DMS79 treated with DMSO at 0.1 percent for 48 hours (cell line): ENCODE data around the gene KAT6B.
A peak's percentile ranks its signal among the peaks of the same experiment; 100 is the strongest.

ENCODE experiments used
- DNase-seq: peaks from one replicate; lab custom pipeline; 2025; lab: John Stamatoyannopoulos, UW

Gene KAT6B

DNA sequence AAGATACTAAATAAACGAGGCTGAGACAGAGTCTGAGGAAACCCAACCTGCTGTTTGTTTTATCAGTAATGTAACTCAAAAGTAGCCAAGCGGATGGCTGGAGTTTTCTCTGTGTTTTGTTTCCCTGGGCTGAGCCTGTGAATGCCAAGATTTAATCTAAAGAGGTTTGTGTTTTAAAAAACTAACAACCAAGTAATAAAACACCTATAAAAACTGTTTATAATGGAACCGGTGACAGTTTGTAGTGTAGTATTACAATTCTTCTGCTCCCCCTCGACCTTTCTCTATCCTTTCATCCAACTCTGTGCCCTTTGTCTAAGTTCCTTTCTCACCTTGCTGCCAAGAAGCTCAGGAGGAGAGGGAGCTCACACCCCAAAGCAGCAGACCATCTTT lies 2.6 kb upstream of the KAT6B start:
- DNase-seq: no peak

DNA sequence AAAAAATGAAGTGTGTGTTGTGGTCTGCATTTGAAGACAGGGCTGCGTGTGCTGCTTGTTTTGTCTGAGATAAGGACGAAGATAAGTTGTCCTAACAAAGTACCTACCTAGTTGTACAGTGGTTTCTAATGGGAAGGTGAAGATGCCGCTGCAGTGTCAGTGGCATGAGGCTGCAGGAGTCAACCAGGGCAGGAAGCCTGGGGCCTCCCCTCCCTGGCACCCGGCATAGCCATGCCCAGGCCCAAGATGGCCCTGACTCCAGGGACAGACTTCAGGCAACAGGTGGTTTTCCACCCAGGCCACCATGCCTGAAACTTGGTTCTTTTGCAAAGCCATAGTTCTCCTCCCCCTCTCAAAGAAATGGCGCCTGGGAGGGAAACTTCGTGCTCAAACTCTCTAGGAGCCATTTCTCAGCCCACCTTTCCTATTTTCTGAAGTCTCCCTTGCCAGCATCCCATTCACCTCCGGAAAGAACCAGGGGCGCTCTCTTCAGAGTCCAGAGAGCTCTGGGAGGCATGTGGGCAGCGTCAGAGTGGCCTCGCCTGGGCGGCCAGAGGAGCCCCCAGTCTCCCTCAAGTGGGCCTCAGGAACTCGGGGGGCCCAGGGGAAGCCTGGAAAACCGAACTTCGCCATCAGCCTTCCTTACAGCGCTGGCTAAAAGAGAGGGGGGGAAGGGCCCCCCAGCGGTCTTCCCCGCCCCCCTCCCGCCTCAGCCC lies 2.1 kb upstream of the KAT6B start:
- DNase-seq: no peak

DNA sequence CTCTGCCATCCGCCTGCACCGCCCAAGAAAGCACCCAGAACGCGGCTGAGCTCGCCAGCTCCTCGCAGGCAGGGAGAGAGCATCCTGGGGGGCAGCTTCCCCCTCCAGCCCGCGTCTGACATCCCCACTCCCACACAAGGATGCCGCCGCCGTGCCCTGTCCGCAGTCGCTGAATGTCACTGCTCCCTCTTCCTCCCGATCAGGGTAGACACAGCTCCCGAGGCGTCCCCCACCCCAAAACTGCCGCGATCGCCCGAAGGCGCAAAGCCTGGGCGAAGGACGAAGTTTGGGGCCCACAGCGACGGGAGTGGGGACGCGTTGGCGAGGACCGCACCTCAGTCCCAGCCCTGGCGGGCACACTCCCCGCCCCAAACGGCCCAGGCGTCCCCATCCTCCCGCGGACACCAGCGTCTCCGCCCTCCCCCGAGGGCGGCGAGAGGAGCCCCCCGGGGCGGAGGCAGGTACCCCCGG lies 1.5 kb upstream of the KAT6B start:
- DNase-seq: no peak

DNA sequence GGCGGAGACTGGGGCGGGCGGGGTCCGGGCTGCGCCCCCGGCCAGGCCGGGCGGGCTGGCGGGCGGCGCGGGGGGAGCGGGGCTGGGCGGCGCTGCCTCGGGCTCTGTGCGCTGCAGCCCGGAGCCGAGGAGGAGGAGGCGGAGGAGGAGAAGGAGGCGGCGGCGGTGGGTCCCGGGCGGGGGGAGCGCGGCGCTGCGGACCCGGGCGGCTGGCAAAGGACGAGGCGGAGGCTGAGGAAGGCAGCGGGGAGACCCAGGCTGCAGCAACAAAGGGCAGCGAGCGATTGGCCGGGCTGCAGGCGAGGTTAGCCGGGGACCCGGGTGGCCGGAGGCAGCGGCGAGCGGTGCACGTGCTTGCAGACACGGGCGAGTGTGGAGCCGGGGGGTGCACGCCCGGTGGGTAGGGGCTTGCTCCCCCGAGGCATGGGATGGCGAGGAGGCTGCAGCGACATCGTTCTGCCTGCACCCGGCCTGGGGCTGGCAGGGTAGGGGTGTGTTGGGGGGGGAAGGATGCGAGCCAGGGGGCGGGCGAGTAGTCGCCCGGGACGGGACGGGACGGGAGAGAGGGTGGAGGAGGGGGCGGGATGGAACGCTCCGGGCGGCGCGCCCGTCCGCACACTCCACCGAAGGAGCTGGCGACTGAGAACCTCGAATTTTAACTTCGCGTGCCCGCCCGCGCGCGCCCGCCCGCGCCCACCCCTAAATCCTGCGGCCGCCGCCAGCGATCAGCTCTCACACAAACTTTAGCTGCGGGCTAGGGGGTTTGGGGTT lies 844 bp upstream of the KAT6B start:
- no peak for DNase-seq

DNA sequence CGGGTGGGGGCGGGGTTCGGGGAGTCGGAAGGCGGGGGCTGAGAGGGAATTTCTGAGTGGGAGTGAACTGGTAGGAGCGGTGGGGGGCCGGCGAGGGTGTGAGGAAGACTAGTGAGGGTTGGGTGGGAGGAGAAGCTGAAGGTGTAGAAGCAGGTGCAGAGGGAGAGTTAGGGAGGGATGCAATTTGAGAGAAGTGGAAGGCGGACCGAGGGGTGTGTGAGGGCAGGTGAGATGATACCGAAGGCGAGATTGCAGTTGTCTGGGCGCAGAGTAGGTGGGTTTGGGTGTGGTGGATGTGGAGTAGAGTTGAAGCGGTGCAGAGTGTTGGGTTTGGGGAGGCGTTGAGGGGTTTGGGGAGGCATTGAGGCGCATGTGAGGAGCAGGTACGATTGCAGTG lies 643 bp downstream of the KAT6B start:
- DNase-seq: peak; percentile 53

DNA sequence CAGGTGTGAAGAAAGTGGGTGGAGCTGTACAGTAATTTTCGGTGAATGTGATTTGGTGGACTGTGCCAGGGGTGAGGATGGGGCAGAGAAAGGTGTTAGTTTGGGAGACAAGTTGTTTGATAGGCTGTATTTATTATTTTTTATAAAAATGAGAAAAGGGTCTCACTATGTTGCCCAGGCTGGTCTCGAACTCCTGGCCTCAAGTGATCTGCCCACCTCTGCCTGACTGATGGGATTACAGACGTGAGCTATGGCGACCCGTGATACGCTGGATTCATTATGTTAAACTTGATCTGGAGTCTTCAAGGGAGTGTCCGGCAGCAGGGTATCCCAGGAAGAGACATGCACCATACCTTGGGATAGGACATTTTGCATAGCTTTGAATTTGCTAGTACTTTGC lies 1.3 kb downstream of the KAT6B start:
- no peak for DNase-seq

DNA sequence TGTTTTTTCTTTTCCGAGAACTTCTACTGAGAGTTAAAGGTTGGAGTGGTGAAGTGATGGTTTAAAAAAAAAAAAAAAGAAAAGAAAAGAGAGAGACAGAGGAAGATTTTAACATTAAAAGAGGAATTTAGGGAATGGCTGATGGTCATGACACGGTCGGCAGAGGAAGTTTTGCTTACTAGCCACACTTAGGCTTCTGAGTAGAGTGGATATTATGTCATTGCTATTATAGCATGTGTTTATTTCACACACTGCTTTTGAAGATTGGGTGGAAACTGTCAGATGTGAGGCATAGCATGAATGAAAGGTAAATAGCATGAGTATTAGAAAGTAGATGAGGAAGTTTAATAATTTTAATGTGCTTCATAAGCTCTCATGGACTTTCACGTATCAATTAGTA lies 2.5 kb downstream of the KAT6B start:
- no peak for DNase-seq

DNA sequence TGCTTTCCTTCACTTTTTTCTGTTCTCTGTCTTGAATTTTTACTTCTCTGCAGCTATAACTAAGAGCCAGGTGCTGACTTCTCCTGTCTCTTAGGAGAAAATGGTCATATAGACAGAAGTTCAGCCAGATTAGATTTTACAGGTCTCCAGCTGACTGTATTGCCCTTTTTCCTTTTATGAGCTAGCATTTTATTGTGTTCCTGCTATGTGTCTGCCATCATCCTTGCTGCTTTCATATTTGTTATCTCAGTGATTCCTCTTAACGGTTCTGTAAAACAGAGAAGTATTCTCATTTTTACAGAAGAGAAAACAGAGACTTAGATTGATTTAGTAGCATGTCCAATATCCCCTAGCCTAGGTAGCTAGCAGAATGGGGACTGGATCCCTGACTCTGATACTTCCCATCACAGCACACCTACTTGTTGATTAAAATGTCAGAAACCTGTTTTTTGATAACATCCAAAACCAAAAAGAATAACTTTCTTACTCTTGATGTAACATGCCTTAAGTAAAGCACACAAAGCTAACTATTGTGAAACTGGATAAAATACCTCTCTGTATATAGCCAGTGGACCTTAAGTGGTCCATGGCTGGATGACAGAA lies 5.2 kb downstream of the KAT6B start:
- DNase-seq: no peak

DNA sequence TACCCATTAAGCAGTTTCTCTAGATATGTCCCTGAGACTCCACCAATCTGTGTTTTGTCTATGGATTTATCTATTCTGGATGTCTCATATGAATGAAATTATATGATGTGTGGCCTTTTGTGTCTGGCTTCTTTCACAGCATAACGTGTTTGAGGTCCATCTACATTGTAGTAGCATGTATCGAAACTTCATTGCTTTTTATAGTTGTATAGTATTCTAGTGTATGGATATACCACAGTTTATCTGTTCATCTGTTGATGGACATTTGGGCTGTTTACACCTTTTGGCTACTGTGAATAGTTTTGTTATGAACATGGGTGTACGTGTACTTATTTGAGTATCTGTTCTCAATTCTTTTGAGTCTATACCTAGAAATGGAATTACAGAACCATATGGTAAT lies 9.6 kb downstream of the KAT6B start:
- no peak for DNase-seq

DNA sequence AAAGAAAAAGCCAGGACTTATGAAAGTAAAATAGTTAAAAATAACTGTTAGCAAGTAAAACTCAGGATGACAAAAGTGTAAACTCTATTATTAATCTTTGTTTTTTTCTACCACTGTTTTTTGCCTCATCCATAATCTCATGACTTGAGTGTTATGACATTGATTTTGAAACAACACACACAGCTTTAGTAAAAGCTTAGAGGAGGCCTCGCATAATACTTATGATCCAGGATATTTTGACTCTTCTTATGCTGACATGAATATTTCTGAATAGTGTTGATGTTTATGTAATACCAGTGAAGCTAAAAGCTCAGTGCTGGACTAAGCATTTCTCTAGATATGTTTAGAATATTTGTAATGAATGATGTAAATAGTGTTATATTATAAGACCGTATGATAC lies 10.5 kb downstream of the KAT6B start:
- no peak for DNase-seq

DNA sequence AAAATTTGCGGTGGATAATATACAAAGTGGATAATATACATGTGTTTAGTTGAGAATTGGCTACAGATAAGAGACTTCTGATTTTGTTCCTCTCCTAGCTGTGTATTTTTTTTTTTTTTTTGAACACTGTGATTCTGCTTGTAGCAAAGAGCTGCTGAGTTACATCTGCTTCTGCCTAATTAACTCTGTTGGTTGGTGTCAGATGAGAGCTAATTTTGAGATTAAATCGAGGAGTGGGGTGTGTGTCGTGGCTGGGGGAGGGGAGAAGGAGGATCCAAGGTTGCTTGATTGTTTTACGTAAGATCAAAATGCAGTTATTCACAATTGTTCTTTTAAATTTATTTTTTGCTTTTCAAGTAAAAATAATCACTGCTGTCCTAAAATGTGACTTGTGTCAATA lies 11.3 kb downstream of the KAT6B start:
- no peak for DNase-seq

DNA sequence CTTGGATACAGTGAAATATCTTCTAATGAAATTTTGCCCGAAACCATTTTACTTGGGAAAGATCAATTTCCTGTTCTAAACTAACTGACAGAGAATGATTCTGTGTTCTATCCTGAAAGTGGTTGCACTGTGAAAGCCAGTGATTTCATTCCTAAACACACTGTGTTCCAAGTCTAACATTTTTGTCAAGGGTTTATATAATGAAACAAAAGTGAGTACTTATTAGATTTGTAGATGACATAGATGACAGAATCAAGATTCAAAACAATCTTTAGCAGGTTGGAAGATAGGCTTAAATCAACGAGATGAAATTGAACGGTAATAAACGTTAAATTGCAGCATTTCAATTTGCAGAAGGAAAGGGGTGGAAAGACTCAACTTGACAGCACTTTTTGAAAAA lies 13.3 kb downstream of the KAT6B start:
- no peak for DNase-seq

DNA sequence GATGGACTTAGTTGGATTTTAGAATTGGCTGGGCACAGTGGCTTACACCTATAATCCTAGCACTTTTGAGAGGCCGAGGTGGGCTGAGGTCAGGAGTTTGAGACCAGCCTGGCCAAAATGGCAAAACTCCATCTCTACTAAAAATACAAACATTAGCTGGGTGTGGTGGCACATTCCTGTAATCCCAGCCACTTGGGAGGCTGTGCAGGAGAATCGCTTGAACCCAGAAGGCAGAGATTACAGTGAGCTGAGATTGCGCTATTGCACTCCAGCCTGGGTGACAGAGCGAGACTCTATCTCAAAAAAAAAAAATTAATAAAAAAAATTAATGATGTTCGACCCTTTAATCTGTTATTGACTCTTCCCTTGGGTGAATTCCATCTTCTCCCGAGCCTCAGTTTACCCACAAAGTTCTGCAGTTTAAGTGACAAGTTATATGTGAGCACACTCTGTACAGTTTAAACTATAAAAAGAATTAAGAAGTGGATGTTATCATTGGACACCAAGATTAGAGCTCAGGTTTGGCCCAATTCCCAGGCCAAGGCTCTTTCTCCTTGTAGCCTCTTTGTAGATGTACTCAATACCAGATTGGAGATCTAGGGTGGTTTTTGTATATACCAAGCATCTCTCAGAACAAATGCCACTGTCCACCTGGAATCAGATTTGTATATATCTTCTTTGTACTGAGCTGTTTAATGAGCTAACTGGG lies 15.0 kb downstream of the KAT6B start:
- DNase-seq: no peak

DNA sequence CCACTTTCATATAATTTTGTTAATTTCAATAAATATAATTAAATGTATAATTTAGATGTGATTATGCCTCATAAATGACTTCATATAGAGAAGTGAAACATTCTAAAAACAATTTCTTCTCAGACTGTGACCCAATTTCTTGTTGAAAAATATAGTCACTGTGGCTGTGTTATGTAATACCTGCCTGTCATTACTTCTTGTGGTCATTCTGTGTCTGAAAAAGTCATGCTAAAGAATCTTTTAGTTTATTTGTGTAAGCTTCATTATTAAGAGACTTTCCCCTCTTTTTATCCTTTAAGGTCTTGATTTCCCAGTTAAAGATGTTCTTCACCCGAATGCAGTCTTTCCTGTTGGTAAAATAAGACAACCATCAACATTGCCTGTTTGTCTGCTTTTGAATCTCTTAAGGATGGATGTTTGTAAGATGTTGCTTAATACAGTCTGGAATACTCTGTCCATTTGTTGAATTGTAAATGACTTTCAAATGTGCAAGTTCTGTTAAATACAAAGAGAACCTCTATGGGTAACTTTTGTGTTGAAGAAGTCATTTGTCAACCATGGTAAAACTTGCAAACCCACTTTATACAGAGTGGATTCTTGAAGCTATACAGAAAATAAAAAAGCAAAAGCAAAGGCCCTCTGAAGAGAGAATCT lies 16.0 kb downstream of the KAT6B start:
- DNase-seq: no peak

DNA sequence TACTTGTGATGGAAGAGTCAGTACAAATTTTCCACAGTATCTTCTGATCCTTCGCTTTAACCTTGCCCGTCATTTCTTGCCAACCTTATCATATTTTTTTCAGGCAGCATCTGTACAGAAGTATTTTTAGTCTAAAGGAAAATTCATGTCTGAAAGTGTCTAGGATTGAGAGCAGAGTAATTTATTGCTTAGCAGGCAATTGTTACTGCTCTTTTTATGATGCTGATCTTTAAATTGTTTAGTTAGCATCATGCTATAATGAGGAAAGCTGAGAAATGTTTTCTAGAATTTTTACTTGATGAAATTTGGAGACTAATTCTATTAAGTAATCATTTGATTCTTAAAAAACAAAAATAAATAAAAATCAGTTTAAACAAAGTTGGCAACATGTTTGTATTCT lies 20.6 kb downstream of the KAT6B start:
- DNase-seq: no peak

DNA sequence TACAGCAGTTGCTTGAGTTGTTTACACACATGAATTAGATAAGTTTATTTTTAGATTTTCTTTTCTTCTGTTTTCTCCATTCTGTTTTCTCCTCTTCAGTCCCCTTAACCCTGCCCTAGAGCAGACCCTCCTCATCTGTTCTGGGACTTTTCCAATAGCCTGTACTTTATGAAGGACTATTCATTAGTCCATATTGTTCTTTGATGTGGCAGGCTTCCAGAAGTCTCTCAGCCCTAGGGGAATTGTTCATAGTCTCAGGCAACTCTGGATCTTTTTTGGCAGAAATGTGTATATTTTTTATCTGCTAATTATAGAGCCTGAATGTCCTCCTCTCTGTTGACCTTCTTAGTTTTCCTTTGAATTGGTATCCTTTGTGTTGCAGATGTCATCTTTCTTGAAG lies 25.4 kb downstream of the KAT6B start:
- no peak for DNase-seq

DNA sequence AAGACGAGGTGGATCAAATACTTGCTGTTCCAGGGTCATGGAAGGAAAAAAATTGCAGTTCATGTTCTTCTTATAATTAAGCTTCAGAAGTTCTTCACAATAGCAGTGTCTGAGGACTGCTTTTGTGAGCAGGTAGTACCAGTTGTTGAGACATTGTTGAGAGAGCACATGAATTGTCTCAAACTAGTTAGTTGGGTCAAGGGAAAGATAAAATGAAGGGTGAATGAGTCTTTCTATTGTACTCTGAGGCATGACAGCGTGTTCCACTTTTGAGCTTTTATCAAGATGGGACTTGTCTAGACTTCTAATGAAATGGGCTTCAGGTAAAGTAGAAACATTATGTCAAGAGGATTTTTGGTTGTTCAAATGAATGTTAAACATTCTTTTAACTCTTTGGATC lies 26.0 kb downstream of the KAT6B start:
- peak; percentile 26 for DNase-seq

DNA sequence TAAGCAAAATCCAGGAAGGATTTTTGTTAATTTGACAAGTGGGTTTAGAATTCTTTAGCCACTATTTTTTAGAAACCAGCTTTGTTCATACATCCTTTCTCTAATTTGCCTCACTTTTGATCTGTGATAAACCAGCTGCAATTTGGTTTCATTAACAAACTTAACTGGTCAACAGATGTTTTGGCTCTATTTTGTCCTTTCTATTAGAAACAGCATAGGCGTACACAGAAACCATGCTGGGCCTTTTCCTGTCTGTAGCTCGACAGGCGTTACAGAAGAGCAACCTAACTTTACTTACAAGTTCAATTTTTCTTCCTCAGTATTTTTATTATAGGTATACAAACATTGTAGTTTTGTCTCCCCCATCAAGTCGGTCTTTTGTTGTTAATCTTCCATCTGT lies 28.2 kb downstream of the KAT6B start:
- DNase-seq: no peak

DNA sequence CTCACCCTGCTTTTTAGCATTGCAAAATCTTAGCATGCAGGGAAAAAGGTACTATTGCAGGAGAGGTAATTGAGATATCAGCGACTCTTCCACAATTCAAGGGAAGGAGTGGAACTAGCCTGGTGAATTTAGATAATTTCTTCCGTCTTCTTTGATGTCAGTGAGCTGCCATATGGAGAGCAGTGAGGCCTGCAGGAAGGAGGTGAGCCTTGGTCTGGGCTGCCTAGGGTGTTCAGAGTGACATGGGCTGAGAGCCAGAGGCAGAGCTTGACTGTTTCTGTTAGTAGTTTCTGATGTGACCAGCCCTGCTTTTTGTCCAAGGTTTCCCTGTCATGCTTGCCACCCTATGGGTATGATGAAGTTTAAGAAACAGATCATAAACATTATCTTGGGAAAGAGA lies 28.6 kb downstream of the KAT6B start:
- no peak for DNase-seq

DNA sequence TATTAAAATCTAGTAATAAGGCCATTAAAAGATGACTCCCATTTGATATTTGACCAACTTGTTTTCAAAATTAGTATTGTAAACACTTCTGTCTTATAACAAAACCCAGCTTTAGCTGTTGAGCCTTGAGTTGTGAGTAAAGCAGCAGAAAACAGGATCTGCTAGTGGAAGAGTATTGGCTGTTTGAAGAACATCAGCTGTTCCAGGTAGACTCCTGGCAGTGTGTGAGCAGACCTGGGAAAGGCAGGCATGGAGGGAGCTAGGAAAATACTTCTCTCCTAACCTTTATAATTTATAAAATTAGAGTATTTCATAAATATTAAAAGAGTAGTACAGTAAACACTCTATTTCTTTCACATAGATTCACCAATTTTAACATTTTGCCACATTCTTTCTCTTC lies 29.0 kb downstream of the KAT6B start:
- no peak for DNase-seq

DNA sequence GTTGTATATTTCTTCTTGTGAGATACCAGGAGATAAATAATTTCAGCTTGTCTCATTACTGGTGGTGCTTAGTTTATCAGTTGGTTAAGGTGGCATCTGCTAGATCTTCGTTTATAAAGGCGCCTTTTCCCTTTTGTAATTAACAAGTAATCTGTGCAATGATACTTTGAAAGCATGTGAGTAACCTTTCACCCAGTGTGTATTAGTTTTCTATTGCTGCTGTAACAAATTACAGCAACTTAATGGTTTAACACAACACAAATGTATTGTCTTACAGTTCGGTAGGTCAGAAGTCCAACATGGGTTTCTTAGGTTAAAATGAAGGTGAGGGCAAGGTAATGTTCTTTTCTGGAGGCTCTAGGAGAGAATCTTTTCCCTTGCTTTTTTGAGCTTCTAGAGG lies 30.5 kb downstream of the KAT6B start:
- DNase-seq: no peak

DNA sequence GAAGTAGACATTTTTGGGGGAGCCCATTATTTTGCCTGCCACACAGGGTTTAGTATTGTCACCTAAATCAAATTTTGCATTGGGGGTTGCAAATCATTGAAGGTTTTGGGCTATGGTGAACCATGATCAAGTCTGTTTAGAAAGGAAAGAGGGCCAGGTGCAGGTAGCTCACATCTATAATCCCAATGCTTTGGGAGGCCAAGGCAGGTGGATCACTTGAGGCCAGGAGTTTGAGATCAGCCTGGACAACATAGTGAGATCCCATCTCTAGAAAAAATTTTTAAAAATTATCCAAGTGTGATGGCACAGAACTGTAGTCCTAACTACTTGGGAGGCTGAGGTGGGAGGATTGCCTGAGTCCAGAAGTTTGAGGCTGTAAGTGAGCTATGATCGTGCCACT lies 31.2 kb downstream of the KAT6B start:
- DNase-seq: no peak
